HG03521 (cell line): ENCODE measurements around the gene GSN.

Source experiments
- ATAC-seq: cut with Tn5 transposase; IDR thresholded peaks from one replicate; pipeline ENCODE4 v1.9.1; 2021; ENCODE audit warnings: mild to moderate bottlenecking, moderate library complexity; ENCODE audit not compliant: unreplicated experiment

GSN gene

DNA sequence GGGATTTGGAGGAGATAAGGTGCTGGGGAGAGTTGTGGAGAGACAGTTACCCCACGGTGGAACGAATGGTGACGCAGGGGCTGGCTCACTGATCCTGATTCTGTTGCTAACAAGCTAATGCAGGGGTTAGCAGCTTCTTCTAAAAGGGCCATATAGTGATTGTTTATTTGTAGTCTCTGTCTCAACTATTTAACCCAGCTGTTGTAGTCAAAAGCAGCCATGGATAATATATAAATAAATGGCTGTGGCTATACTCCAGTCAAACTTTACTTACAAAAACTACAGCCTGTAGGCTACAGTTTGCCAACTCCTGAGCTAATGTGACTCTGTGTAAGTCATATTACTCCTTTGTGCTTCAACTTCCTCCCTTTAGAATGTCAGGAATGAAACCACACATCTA is 80.3 kb downstream of the GSN start:
- ATAC-seq = no peak

DNA sequence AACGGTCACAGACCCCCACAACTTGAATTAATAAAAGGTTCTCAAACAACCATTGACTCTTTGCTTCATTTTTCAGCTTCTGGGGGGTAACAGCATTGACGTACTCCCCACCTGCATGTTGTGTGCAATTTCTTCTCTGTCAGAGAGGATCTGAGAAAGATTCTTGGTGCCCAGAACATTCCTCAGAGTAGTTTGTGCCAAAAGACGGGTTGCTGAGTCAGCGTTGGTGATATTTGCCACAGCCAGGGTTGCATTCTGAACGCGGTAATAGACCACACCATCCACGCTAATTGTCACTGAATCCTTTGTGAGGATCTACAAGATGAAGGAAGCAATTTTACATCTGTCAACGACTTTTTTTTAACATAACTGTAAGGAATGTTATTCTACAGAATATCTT is 81.0 kb downstream of the GSN start:
- ATAC-seq = no peak

DNA sequence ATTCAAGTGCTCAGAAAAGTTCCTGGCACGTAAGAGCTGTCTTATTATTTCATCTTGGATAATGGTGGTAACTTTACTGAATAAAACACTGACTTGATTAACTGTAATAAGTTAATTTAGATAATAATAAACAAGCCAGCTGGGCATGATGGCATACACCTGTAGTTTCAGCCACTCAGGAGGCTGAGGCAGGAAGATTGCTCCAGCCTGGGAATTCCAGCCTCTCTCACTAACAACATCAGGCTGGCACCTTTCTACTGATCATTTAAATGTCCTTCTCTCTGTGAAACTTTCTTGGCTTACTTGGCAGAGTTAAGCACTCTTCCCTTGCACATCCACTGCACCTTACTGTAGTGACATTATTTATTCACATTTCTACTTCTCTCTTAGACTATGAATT is 82.1 kb downstream of the GSN start:
- ATAC-seq = no peak

DNA sequence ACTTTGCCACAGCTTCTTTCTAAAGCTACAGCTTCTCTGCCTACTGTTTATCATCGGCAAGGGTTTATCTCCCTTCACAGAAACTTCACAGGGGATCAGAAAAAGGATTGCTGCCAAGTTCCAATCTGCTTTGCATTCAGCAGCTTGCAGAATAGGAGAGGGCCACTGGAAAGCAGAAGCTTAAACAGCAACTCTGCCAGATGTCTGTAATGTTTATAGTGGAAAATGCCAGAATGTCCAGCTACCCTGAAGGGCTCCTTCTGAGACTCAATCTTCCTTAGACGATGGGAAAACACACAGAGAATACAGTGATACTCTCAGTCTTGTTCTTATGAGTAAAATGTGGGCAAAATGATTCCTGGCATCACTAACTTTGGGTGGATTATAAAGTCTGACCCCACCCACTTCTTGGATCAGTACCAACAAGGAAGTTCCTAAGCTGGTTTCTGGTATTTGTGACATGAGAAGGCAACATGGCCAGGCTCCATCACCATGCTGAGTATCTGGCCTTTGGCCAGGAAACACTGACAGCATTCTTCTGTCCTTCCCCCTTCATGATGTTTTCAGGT is 83.1 kb downstream of the GSN start:
- no peak for ATAC-seq

DNA sequence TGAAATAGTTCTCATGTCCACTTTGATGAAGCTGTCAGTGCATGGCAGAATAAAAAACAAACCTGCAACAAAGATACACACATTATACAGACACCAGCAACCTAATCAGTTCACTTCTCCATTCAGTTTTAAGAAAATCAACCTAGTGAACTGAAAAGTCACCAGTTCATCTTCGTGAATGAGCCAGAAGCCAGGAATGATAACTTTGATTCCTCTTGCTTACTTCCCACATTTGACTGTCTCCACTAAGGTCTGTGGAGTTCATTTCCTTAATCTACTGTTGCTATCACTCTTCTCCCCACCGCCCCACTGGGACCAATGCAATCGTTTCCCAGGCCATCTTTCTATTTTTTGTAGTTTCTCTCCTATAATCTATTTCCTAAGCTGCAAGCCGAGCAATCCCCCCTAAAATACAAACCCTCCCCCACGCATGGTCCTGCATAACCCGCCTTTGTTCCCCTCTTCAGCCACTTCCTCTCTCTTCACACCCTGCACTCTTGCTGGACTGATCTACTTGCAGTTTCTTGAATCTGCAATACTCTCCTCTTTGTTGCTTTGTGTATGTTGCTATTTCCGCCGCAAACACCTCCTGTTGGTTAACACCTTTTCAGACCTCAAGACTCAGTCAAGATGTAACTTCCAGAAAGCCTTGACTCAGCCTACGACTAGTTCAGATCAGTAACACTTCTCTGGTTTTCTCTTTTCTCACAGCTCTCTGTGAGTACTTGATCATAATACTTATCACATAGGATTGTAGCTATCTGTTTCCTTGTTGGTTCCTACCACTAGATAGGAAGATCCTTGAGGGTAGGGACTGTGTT is 85.5 kb downstream of the GSN start:
- peak; percentile 99 for ATAC-seq

DNA sequence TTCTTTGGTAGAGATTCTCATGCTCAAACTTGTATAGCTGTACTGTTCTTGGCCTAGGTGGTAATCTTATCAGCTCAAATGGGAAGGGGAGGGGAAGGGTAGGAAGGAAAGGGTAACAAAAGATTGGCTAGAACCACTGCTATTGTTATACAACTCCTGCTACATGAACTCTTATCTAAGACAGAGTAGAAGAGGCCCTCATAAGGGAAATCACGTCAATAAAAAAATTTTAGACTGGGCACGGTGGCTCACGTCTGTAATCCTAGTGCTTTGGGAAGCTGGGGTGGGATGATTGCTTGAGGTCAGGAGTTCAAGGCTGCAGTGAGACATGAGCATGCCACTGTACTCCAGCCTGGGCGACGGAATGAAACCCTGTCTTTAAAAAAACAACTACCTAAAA is 86.2 kb downstream of the GSN start:
- no peak for ATAC-seq

DNA sequence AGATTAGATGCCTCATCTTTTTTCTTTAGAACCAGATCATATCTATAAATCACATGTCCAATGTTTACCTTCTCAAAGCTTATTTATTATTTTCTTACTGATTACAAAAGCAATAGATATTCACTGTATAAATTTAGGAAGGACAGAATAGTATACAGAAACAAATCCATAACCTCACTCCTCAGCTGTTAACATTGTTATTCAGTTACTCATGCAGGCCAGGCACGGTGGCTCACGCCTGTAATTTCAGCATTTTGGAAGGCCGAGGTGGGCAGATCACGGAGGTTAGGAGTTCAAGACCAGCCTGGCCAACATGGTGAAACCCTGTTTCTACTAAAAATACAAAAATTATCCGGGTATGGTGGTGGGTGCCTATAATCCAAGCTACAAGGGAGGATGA is 86.8 kb downstream of the GSN start:
- no peak for ATAC-seq

DNA sequence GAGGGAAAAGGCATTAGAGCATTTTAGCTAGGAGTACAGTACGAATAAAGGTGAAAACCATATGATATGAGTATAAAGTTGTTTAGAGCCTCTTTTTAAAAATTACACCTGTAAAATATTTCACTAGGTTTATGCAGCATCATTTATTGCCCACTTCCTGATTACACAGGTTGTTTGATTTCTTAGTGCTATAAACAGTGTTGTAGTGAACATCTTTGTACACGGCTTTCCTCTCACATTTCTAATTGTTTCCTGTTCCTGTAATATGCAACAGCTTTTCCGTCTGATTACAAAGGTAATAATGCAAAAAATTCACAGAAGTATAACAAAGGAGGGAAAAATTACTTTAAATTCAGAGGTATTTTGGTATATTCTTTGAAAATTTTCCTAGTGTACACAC is 89.0 kb downstream of the GSN start:
- ATAC-seq = no peak

DNA sequence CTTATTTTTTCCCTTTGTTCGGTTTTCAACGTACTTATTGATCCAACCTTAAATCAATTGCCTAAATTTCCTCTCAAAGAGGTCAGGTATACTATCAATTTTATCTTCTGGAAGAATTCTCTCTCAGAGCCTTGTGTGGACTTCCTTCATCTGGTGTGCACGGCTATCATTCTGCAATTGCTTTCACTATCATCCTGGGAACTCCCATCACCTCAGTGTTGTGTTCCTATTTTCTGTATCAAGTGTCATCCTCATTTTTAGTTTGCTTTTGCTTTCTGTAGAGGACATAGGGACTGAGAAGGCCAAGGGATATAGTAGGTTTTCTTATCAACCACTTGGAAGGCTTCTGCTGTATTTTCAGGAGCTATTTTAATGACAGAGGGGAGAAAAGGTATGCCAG is 90.8 kb downstream of the GSN start:
- no peak for ATAC-seq

DNA sequence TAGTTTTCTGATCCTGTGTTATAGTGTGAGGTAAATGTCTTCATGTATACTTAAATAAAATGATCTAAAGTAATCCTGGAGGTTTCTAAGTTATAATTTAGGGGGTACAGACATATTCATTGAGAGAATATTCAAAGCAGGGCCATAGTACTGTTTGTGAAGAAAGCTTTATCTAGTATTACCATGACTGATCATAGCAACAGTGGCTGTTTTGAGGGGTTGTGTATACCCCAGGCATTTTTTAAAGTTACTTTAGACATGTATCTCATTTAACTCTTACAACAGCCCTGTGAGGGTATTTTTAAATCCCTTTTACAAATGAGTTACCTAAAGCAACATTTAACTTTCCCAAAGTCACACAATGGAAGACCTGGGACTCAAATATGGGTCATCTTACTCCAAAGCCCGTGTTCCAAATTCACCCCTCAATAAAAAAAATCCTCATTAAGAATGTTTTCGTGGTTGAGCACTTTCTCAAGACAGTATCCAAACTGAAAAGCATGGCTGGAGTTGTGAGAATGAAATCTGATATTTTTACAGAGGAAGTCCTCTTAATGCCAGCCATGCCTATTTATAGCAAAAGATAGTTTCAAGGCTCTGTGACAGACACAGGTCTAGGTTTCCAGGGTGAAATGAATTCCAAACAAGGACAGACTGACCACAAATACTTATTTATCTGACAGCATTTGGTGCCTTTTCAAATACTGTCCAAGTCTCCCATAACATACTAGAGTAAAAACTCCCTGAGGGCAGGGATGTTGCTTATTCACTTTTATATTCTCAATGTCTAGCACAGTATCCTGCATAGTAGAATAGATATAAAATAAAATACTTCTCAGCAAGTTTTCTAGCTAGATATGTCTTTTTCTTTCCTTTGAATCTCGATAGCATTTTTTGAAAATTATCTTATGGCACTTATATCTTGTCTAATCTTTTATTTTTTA is 91.7 kb downstream of the GSN start:
- no peak for ATAC-seq

DNA sequence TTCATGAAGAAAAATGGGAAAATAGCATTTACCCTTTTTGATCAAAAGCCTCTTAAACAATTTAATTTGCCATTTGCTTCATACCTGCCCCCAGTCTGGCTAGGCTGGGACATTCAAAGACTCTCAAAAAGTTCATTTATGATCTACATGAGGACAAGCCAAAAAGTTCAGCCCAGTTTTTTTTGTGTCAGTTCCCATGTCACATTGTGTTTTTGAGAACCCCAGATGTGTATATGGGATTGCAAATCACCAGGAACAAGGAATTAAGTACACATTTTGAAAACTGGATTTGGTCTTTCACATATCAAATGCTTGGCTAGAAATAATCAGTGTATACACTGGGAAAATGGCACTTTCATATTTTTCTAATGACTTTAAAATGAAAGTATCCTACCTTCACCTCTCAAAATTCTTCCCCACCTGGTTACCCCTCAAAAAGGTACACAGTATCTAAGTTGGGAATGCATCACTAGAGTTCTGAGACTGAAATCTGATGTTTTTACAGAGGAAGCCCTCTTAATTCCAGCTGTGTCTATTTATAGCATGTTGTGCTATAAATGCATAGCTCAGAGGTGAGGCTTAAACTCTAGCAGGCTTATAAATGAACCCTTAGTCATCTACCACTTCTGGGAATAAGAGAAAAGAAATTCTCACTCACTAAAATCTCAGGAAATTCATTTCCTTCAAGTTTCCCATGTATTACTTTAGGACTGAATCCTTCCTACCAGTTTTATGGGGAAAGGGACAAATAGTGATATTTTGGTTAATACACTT is 92.8 kb downstream of the GSN start:
- no peak for ATAC-seq

DNA sequence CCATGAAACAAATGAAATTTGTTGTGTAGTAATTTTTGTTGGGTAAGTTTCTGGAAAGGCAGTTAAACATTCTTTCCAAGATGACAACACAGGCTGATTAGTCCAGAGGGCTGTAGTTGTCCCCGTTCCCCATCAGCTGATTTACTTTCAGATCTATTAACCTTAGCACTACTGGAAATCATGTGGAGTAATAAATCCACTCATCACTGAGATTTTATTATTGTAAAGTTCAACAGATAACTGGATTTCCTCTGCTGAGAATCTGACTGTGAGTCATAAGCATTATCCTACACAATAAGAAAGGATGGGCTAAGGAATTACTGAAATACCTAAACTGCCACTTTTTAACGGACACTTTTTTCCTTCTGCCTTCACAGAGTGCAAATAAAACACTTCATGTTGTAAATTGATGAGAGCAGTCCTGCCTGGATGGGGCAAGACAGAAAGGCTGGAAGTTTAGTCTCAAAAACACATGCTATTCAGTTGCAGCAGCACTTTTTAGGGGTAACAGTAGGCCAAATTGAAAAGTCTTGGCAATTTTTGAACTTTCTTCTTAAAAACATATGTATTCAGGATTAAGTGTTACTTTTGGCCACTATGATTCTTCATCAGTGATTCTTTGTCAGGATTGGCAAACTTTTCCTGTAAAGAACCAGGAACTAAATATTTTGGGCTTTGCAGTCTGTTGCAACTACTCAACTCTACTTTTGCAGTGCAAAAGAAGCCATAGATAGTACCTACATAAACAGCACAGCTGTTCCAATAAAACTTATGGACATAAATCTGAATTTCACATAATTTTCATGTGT is 95.1 kb downstream of the GSN start:
- ATAC-seq = no peak

DNA sequence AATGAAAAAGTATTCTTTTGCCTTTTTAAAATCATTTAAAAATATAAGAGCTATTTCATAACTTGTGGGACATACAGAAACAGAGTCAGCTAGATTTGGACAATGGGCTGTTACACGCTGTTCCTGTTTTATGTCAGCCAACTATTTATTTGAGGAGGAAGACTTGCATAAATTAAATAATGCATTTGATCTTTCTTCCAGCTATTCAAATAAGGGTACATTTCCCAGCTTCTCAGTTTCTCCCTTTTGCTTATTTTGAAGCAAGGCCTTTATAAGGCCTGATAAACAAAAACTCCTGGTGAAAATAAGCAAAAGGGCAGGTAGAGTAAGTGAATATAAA is 95.6 kb downstream of the GSN start:
- ATAC-seq = no peak

DNA sequence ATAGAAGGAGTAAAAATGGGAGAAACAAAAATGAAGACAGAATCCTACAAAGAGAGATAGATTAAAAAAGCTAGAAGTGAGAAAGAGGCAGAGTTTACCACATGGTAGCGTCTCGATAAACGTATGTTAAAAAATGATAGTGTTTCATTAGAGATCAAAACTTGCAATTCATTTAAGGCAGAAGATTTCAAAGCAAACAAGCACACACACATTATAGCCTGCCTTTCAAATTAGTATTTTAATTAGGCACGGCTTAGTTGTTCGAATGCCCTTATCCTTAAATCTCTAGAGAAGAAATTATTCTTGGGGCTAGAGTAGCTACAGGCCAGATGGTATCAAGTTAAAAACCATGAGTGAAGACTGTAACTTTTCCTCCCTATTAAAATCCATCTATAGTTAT is 96.1 kb downstream of the GSN start:
- no peak for ATAC-seq

DNA sequence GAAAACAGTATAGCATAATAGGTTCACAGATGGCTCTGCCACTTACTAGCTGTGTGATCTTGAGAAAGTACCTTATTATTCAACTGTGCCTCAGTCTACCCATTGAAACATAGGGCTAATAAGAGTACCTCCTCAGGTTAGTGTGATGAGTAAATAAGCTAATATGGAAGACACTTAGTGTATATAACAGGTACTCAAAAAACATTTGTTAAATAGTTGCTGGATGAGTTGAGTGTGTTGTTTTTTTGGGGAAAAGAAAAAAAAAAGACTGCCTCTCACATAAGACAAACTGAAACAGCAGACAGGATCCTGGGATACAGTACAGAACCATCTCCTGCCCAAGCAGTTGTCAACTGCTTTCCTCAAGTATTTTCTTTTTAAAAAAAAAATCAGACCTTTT is 96.9 kb downstream of the GSN start:
- no peak for ATAC-seq

DNA sequence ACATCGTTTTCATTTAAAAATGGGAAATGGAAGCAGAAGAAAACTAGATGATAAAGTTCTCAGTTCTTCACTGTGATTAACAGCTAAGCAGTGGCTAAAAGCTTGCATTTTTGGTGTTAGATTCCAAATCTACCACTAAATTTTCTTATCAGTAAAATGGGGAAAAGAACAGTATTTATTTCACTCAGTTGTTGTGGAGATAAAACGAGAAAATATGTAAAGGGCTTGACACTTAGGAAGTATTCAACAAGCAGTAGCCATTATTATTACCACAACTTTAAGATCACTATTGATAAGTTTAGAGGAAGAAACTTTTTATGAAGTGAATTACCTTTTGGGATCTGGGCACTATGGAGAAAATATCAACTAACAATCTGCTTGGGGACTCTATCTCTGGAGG is 97.6 kb downstream of the GSN start:
- ATAC-seq = no peak

DNA sequence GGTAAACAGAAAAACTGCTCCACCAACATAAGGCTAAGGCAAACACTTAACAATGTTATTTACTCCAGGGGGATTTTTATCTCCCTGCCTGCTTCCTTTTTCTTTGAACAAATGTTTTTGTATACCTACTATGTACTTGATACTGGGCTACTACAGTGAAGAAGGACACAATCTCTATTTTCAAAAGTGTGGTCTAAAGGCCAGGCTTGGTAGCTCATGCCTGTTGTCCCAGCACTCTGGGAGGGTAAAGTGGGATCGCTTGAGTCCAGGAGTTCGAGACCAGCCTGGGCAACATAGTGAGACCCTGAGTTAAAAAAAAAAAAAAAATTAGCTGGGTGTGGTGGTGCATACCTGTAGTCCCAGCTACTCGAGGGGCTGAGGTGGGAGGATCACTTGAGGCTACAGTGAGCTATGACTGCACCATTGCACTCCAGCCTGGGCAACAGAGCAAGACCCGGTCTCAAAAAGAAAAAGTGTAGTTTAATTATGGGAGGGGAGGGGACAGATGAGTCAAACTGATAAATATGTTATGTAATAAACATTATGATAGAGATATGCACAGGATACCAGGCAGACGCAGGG is 98.7 kb downstream of the GSN start:
- ATAC-seq = no peak

DNA sequence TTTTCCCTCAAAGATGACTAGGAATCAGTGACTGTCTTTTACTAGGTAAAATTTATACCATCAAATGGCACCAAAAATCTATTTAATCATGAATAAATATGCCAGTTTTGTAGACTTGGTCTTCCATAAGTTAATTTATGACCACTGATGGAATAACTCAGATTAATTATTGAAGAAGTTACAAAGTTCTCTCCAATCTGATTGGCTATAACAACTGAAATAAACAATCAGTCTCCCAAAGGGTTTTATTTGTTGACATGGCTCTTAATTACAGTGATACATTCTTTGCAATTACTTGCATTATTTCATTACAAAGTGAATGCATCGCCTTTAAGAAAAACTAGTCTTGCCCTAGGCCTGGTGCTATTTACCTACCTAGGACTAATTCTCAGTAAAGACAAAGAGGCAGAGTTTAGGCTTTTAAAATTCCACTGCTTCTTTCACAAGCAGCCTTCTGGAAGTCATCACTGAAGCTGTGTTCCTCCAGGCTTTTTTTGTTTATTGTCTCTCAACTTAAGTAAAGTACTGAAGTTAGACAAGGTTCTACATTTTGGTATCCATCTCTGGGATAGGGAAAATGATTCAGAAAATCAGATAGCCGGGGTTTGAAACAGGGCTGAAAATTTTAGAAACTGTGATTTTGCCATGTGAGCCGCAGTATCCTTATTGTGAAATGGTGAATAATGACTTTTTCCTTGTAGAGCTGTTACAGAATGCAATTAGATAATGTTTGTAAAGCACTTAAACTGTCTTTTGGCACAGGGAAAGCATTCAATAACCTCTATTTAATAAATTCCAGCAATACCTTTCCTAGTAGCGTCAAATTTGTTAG is 99.6 kb downstream of the GSN start:
- no peak for ATAC-seq

DNA sequence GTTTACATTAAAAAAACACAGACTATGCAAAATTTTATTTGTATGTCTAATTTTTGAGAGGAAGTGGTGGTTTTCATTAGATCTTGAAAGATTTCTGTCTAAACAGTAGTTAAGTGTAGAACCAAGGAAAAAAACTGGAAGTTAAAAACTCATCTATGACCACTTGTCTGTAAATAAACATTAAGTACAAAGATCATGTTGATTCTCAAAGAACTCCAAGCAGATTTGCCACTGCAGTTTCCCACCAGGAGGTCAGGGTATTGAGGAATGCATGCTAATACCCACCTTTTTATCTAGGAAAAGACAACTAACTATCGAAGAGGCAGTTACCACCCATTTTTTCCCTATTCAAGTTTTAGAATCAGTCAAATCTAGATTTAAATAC is 100.2 kb downstream of the GSN start:
- no peak for ATAC-seq
